Measurements from ENCODE around the gene GPD1L.

The GPD1L gene

DNA sequence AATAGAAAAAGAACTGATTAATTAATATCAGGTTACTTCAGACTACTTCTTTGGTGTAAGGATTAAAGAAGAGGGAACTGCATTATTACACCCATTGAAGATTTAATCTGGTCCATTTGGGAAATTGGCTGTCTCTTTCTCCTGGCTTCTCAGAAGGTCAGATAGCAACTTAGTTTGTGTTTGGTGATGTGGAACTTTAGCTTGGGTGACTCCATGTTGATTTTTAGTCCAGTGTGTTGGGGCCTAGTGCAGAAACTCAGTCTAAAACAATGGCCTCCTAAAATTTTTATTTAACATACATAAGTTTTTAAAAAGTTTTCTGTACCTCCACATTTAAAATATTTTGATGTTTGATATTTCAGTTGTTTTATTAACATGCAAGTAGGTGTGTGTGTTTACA, 27.6 kb upstream of the GPD1L start:
- no peak overlapping the region for H3K27ac ChIP-seq

DNA sequence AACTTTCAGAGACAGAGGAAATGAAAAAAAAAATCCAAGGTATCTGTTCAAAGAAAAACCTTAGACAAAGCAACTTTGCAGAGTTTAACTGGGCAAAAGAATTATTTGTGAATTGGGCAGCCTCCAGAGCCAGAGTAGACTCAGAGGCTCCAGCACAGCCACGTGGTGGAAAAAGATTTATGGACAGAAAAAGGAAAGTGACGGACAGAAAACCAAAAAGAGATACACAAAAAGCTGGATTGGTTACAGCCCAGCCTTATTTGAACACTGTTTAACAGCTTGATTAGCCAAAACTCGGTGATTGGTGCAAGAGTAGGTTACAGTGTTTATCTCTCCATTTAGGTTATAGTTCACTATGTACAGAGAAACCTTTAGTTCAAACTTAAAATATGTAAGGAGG, 23.7 kb upstream of the GPD1L start:
- TF ChIP-seq ZFX (IDR thresholded peaks at IDR 0.05) (no peak), CTCF (conservative IDR thresholded peaks at IDR 0.05) (peak; percentile 14; the same call in 1 of the 2 replicates)
- peak overlapping the region; percentile 57; the same call in 1 of the 2 replicates for H3K27ac ChIP-seq

More for the DNA sequence above, 27.6 kb upstream of the GPD1L start:
- no peak for TF ChIP-seq CTCF (conservative IDR thresholded peaks at IDR 0.05)
- TF ChIP-seq ZFX (IDR thresholded peaks at IDR 0.05): no peak

- no peak overlapping the region for H3K27ac ChIP-seq
- TF ChIP-seq ZFX (IDR thresholded peaks at IDR 0.05) (no peak), CTCF (conservative IDR thresholded peaks at IDR 0.05) (no peak)
These were observed 22.6 kb upstream of the GPD1L start for GRCh38 chr3:32083702-32084270.

DNA sequence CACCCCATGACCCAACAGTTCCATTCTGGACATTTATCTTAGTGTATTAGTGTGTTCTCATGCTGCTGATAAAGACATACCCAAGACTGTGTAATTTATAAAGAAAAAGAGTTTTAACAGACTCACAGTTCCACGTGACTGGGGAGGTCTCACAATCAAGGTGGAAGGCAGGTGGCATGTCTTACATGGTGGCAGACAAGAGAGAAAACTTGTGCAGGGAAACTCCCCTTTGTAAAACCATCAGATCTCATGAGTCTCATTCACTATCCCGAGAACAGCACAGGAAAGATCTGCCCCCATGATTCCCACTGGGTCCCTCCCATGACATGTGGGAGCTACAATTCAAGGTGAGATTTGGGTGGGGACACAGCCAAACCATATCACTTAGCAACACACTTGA, 21.6 kb upstream of the GPD1L start:
- no peak for TF ChIP-seq ZFX (IDR thresholded peaks at IDR 0.05)
- no peak overlapping the region for H3K27ac ChIP-seq

DNA sequence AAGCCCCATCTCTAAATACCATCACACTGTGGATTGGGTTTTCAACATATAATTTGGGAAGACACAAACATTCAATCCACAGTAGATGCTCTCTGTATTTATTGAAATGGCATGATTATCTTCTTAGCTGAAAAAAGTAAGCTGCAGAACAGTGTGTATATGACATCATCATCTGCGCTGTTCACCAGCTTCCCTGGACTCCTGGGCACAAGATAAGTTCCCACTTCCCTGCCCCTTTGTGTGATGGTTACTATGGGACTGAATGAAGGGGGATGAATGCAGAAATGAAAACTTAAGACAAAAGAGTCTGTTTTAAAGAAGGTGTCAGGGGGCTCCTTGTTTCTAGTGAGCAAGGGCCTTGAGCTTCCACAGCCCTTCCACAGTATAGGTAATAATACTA, 20.0 kb upstream of the GPD1L start:
- TF ChIP-seq CTCF (conservative IDR thresholded peaks at IDR 0.05) (no peak), ZFX (IDR thresholded peaks at IDR 0.05) (no peak)
- no peak overlapping the region for H3K27ac ChIP-seq

DNA sequence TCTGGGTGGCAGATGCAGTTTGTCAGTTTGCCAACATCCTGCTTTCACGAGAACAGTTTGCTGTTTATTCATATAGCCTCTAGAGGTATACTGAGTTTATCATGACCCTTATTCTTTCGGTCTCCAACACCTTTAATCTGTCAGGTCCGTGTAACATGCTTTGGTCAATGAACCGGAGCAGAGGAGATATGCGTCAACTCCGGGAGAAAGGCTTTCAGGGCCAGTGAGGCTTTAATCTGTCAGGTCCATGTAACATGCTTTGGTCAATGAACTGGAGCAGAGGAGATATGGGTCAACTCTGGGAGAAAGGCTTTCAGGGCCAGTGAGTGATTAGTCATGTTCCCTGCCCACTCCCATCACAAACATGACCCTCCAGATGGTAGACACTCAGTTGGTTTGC, 16.9 kb upstream of the GPD1L start:
- TF ChIP-seq ZFX (IDR thresholded peaks at IDR 0.05): no peak
- no peak for TF ChIP-seq CTCF (conservative IDR thresholded peaks at IDR 0.05)
- no peak overlapping the region for H3K27ac ChIP-seq

- no peak for TF ChIP-seq CTCF (conservative IDR thresholded peaks at IDR 0.05)
- no peak for TF ChIP-seq ZFX (IDR thresholded peaks at IDR 0.05)
These were observed 13.2 kb upstream of the GPD1L start for GRCh38 chr3:32093204-32093603.

GRCh38 chr3:32095431-32095830, 11.0 kb upstream of the GPD1L start:
- TF ChIP-seq ZFX (IDR thresholded peaks at IDR 0.05) (no peak), CTCF (conservative IDR thresholded peaks at IDR 0.05) (no peak)
- no peak overlapping the region for H3K27ac ChIP-seq

More at GRCh38 chr3:32093204-32093603, 13.2 kb upstream of the GPD1L start:
- H3K27ac ChIP-seq: no peak overlapping the region

Data from C4-2B (cell line).